Heart left ventricle (tissue), 13 donors: ENCODE measurements around the gene SYT11.

Experiments used
- POLR2A ChIP-seq, 2 donors: fragments of 450-650 bp; IDR thresholded peaks; one replicate each; pipeline ENCODE4 v1.6.1; 2017; ENCODE audit warnings: antibody characterized with exemption in 2 of 2, mild to moderate bottlenecking in 2 of 2, moderate library complexity in 2 of 2
- TF ChIP-seq, protein P1 (sequence below), 12 donors: fragments of 200-600 bp; sonication (generic) in 4 of 12; IDR thresholded peaks; one replicate each; pipeline versions ENCODE4 v1.5.0 to v1.8.0; 2018 to 2022; ENCODE audit warnings: antibody characterized with exemption in 12 of 12, mild to moderate bottlenecking in 5 of 12
- donor health status: ischemic (EF 13 %, LVEDD 7.1; RV severe dilation, severe dysfunction).
- donor health status: DM: no; HTN: yes; CAD: no.
- donor health status: DM: no; HTN: no; CAD: no.
- donor health status: ischemic (EF 25% LVEDD 6.9; RV normal size, moderate dysfunction).
- donor health status: ischemic (EF 25% LVEDD 5.7; RV mildly dilated, moderate dysfunction).
- donor health status: ischemic (EF 35%, LVEDD 5.7; RV mildly dilated, moderate dysfunction).
- donor health status: nonischemic (EF 11% LVEDD 7.7; RV severe dilation, severe dysfunction).
- donor health status: DM: yes; HTN: yes; CAD: no.
- donor health status: PGD.
- donor health status: ischemic (EF 29% LVEDD 5.4; RV normal size, mild dysfunction).
- donor health status: nonischemic (EF 23%, LVEDD 6.1; RV moderate dilation, normal function).

DNA sequence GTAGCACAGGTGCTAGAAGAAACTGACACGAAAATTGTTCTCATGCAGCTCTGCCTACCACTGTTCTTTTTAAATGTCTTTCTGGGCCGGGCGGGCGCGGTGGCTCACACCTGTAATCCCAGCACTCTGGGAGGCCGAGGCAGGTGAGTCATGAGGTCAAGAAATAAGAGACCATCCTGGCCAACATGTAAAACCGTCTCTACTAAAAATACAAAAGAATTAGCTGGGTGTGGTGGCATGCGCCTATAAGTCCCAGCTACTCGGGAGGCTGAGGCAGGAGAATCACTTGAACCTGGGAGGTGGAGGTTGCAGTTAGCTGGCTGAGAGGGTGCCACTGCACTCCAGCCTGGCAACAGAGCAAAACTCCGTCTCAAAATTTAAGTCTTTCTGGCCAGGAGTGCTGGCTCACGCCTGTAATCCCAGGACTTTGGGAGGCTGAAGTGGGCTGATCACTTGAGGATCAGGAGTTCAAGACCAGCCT lies 52.7 kb downstream of the SYT11 start:
- TF ChIP-seq, protein P1, sequence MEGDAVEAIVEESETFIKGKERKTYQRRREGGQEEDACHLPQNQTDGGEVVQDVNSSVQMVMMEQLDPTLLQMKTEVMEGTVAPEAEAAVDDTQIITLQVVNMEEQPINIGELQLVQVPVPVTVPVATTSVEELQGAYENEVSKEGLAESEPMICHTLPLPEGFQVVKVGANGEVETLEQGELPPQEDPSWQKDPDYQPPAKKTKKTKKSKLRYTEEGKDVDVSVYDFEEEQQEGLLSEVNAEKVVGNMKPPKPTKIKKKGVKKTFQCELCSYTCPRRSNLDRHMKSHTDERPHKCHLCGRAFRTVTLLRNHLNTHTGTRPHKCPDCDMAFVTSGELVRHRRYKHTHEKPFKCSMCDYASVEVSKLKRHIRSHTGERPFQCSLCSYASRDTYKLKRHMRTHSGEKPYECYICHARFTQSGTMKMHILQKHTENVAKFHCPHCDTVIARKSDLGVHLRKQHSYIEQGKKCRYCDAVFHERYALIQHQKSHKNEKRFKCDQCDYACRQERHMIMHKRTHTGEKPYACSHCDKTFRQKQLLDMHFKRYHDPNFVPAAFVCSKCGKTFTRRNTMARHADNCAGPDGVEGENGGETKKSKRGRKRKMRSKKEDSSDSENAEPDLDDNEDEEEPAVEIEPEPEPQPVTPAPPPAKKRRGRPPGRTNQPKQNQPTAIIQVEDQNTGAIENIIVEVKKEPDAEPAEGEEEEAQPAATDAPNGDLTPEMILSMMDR (IDR thresholded peaks at IDR 0.05) = no peak
- no peak for TF ChIP-seq POLR2A (IDR thresholded peaks at IDR 0.05)
